DMS153 treated with DMSO at 0.1 percent for 48 hours (cell line): ENCODE results near the gene IL5RA.
A peak's percentile ranks its signal among the peaks of the same experiment; 100 is the strongest.

Experiments
- DNase-seq: peaks from one replicate; lab custom pipeline; 2025; ENCODE audit not compliant: unreplicated experiment; lab: John Stamatoyannopoulos, UW

The IL5RA gene

GRCh38 chr3:3109407-3110298 is 521 bp downstream of the IL5RA start:
- DNase-seq = peak; percentile 4

DNA sequence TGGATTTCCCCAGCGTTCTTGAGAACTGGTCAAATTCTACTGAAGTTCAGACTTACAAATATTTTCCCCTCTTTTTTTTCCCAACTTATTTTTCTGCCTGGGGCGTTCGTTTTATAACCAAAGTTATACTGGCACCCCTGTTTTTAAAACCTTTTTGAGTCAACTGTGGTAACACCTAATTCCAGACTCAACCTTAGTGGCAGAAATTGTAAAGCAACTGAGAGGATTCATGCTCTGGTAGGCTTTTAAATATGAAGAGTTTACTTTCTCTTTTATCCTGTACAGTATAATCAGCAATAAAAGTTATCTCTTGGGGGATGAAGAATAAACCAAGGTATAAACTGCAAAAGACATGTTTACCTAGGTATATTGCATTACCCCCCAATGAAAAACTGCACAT is 2.3 kb downstream of the IL5RA start:
- no peak for DNase-seq

- DNase-seq = no peak
Observed at GRCh38 chr3:3107181-3107580, 3.0 kb downstream of the IL5RA start.

- no peak for DNase-seq
Observed at GRCh38 chr3:3105815-3106214, 4.4 kb downstream of the IL5RA start.

- no peak for DNase-seq
Observed at GRCh38 chr3:3105246-3105645, 4.9 kb downstream of the IL5RA start.

DNA sequence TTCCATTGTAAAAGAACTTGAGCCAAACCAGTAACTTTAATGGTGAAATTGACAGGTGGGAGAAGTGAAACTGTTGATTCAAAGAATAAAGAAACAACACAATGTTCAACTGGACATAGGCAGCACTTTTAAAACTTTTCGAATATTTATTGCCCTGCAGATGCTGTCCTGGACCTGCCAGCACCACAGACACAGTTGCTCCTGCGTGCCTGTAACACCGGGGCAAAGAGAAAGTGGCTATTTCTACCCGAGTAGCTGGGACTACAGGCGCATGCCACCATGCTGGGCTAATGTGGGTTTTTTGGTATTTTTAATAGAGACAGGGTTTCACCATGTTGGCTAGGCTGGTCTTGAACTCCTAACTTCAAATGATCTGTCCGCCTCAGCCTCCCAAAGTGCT is 7.4 kb downstream of the IL5RA start:
- DNase-seq = no peak

- DNase-seq = no peak
Observed at GRCh38 chr3:3101660-3102458, 8.3 kb downstream of the IL5RA start.

- DNase-seq = no peak
Observed at GRCh38 chr3:3097958-3098357, 12.2 kb downstream of the IL5RA start.

DNA sequence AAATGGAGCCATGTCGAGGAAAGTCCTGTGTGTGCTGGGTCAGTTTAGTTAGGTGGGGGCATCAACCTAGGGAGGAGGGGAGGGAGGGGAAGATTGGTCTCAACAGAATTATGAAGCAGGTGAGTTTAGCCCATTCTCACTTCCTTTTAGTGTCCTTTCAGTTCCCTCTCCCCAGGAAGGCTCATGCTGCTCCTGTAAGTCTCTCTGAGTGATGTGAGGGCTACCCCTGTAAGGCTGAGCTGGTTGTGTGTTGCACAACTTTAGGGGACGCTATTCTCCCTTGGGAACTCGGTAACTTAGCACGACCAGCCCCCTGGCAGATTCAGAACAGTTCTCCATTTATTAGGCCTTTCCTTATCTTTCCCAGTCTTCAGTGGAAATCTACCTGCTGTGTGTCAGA is 21.2 kb downstream of the IL5RA start:
- DNase-seq = no peak

- DNase-seq = no peak
Observed at GRCh38 chr3:3087716-3088465, 22.3 kb downstream of the IL5RA start.

GRCh38 chr3:3087279-3087678 is 22.9 kb downstream of the IL5RA start:
- DNase-seq = no peak

GRCh38 chr3:3086239-3086638 is 23.9 kb downstream of the IL5RA start:
- no peak for DNase-seq

GRCh38 chr3:3085782-3086181 is 24.4 kb downstream of the IL5RA start:
- DNase-seq = no peak

GRCh38 chr3:3084890-3085289 is 25.3 kb downstream of the IL5RA start:
- no peak for DNase-seq

DNA sequence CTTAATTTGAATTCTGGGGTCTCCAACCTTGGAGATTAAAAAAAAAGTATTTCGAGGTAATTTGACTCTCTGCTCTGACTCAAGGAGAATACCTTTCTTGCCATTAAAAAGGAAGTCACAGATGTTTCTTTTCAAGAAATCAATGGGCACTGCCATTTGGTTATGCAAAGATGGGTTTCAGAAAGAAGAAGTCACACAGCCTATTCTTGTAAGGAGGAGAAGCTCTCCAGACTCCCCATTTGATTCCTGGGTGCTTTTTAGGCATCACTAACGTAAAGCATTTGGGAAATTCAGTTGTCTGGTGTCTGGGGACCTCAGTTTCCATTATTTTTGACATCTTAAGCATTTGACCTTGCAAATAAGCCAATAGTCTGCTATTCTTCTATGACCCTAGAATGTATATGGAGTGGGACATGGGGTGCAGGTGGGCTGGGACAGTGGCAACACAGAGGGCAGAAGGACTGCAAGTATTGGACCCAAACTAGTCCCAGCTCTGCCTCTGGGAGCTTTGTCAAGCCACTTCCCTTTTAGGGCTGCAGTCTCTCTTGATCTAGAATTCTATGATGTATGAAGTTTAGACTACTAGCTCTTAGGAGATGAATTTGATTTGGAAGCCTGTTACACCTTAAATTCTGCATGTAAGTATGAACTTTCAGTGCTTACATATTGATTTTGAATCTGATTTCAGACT is 27.8 kb downstream of the IL5RA start:
- no peak for DNase-seq

- DNase-seq = no peak
Observed at GRCh38 chr3:3081381-3082233, 28.6 kb downstream of the IL5RA start.

GRCh38 chr3:3080309-3080708 is 29.9 kb downstream of the IL5RA start:
- no peak for DNase-seq

- no peak for DNase-seq
Observed at GRCh38 chr3:3074551-3075257, 35.5 kb downstream of the IL5RA start.

DNA sequence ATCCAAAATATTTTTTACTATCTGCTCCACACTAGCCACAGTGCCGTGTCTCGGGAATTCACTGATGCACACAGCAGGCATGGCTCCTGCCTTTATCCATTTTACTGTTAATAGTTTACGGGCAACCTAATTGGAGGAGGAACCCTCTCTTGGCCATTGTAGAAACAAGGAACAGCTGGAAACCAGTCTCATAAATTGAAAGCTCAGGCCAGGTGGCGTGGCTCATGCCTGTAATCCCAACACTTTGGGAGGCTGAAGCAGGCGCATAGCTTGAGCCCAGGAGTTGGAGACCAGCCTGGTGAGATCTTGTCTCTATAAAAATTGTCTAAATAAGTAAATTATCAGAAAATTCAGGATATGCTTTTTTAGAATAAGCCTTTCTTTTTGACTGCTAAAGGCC is 39.0 kb downstream of the IL5RA start:
- no peak for DNase-seq
